Liver (tissue), 3 donors: ENCODE measurements around the gene LPAR1.

Experiments used
- CTCF ChIP-seq: fragments of 150-350 bp; IDR thresholded peaks from 2 replicates; pipeline ENCODE4 v1.5.1; 2017; ENCODE audit warnings: improper control_type of control experiment, low read depth, low read length; ENCODE audit not compliant: missing input control
- HNF4A ChIP-seq, 2 donors: conservative IDR thresholded peaks; 2 replicates each; pipeline ENCODE4 v1.6.1; 2016; ENCODE audit warnings: antibody characterized with exemption in 2 of 2, mild to moderate bottlenecking in 2 of 2
- MAX ChIP-seq: IDR thresholded peaks from 2 replicates; pipeline ENCODE4 v1.6.1; 2016; ENCODE audit warnings: antibody characterized with exemption
- RAD21 ChIP-seq, 2 donors: IDR thresholded peaks; 2 replicates each; pipeline ENCODE4 v1.6.1; 2016; ENCODE audit warnings: antibody characterized with exemption in 2 of 2, mild to moderate bottlenecking in 2 of 2
- ZBTB33 ChIP-seq: IDR thresholded peaks from 2 replicates; pipeline ENCODE4 v1.6.1; 2016; ENCODE audit warnings: antibody characterized with exemption
- donor health status: healthy.
- donor health status: healthy.

- no peak for TF ChIP-seq CTCF
- no peak for TF ChIP-seq MAX
- TF ChIP-seq ZBTB33 = no peak
- no peak for TF ChIP-seq HNF4A (conservative IDR thresholded peaks at IDR 0.05)
- TF ChIP-seq RAD21 (IDR thresholded peaks at IDR 0.05) = no peak
These were observed 35.1 kb downstream of the LPAR1 start for GRCh38 chr9:111003182-111003581.
